ENCODE measurements around the gene HES4. TPM values are rescaled to one million over a fixed set of nuclear protein-coding genes. Genes with fewer than 3 reads are reported as not detected.
"Not testable (repeated sequence)": the region's sequence is repeated elsewhere in the genome, so short reads cannot be mapped to it uniquely, and the experiment has no call there.

HES4 gene
- total RNA-seq, 2 experiments from 2014 or later: 0.45 to 0.50 TPM

DNA sequence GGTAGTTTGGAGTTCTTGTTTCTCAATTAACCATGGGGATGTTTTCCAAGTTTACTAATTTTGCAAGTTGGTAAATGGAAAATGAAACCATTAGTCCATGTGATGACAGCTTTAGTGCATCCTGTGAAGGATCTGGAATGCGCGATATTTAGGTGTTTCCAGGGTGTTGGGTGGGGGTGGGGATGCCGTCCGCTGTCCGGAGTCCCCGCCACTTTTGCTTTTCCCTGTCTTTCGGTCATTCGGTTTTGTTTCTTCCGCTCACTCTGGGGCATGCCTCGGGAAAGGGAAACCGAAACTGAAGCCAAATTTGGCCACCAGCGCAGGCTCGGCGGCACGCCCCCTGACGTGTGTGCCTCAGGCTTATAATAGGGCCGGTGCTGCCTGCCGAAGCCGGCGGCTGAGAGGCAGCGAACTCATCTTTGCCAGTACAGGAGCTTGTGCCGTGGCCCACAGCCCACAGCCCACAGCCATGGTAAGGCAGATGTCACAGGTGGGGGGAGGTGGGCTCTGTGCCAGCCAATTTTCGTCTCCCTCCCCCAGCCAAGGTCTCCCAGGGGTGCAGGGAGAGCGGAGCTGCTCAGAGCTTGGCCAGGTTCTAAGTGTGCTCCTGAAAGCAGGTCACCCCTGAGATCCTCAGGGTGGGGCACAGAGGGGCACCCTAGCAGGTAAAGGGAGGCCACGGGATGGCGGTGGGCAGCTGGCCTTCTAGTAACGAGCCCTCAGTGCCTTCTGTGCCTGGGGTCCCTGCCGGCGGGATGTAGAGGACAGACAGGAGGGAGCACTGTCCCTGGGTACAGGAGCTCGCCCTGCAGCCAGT is 13.4 kb upstream of the HES4 start, which contains the start of gene ISG15:
TSS of gene ISG15 (plus strand) at position 393 of the 817 bp plus-strand sequence. CDS start at position 470, 77 bp downstream.
- Mint-ChIP-seq H3K9me3 (ENCODE audit: insufficient read depth) (peaks cover 4% of the 10 kb centered on the region), H3K4me1 (ENCODE audit: low read depth) (peaks cover 49% of the 10 kb centered on the region), H3K27ac (peak within 1 kb of the TSS; percentile 99), H3K36me3 (ENCODE audit: low read depth) (peaks cover 45% of the 10 kb centered on the region), H3K27me3 (ENCODE audit: low read depth) (peaks cover 4% of the 10 kb centered on the region), H3K4me3 (peak within 1 kb of the TSS; percentile 97)
- ChIA-PET CTCF (interaction anchor here (0.8 to 4.5 kb wide), 12 partner anchors 11 to 492 kb away, joined by 3 to 31 read pairs (median 4); partner anchors contain the start of gene HES4), POLR2A (interaction anchor here (0.5 to 3.1 kb wide), 11 partner anchors 10 to 362 kb away, joined by 3 to 29 read pairs (median 3); partner anchors contain the start of gene AURKAIP1)
- DNase-seq (peak; percentile 95), ATAC-seq (peak; percentile 90)

DNA sequence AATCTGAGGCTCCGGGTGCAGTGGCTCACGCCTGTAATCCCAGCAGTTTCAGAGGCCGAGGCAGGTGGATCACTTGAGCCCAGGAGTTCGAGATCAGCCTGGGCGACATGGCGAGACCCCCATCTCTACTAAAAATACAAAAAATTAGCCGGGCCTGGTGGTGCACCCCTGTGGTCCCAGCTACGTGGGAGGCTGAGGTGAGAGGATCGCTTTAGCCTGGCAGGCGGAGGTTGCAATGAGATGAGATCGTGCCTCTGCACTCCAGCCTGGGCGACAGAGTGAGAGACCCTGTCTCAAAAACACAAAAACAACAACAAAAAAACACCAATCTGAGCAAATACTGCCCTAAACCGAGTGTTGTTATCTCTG is 12.8 kb upstream of the HES4 start:
- H3K4me3 Mint-ChIP-seq: peak overlapping the region; percentile 97
- not testable (repeated sequence) for DNase-seq; H3K27me3 Mint-ChIP-seq (ENCODE audit: low read depth); H3K9me3 Mint-ChIP-seq (ENCODE audit: insufficient read depth)
- peak overlapping the region; percentile 99 for H3K27ac Mint-ChIP-seq
- peaks cover 45% of the 10 kb centered on the region for H3K36me3 Mint-ChIP-seq (ENCODE audit: low read depth)
- CTCF ChIA-PET: interaction anchor here (0.8 to 4.5 kb wide), 7 partner anchors 10 to 359 kb away, joined by 3 to 31 read pairs (median 8); no protein-coding TSS in a partner anchor
- ATAC-seq: peak; percentile 6
- H3K4me1 Mint-ChIP-seq (ENCODE audit: low read depth): peaks cover 45% of the 10 kb centered on the region
- POLR2A ChIA-PET: interaction anchor here (0.5 to 3.1 kb wide), 6 partner anchors 10 to 218 kb away, joined by 3 to 29 read pairs (median 3); no protein-coding TSS in a partner anchor

DNA sequence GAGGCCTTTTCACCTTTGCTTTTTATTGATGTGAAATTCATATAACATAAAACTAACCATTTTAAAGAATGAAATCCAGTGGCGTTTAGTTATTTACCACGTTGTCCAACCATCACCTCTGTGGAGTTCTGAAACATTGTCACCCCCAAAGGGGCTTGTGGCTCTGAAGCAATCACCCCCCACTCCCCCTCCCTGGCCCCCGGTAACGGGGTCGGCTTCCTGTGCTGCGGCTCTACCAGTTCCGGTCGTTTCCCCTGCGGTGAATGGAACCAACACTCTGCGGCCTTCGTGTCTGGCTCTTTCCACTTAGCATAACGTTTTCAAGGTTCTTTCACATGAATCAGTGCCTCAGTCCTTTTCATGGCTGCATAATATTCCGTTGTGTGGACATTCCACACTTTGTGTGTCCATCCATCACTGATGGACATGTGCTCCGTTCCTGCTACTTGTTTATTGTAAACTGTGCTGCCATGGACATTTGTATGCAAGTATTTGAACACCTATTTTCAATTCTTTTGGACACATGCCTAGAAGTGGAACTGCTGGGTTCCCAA is 11.6 kb upstream of the HES4 start:
- H3K4me1 Mint-ChIP-seq (ENCODE audit: low read depth): peaks cover 38% of the 10 kb centered on the region
- no peak overlapping the region for H3K4me3 Mint-ChIP-seq
- POLR2A ChIA-PET: no interaction called here

DNA sequence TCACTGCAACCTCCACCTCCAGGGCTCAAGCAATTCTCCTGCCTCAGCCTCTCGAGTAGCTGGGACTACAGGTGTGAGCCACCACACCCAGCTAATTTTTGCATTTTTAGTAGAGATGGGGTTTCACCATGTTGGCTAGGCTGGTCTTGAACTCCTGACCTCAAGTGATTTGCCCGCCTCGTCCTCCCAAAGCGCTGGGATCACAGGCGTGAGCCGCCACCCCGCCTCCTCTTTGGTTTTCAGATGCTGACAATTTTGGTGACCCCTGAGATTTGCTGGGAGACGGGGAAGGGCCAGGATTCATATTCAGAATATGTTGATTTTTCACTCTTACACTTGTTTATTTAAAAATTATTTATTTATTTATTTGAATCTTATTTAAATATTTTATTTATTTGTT is 10.2 kb upstream of the HES4 start:
- H3K4me3 Mint-ChIP-seq: not testable (repeated sequence)

More for the DNA sequence above, 11.6 kb upstream of the HES4 start:
- ATAC-seq (no peak), DNase-seq (no peak)
- Mint-ChIP-seq H3K9me3 (ENCODE audit: insufficient read depth) (no peaks in the 10 kb centered on the region), H3K27me3 (ENCODE audit: low read depth) (peaks cover 7% of the 10 kb centered on the region), H3K27ac (peak overlapping the region; percentile 57), H3K36me3 (ENCODE audit: low read depth) (peaks cover 35% of the 10 kb centered on the region)
- CTCF ChIA-PET: interaction anchor here (4.5 kb wide), 1 partner anchor 9 kb away, joined by 31 read pairs; no protein-coding TSS in a partner anchor

DNA sequence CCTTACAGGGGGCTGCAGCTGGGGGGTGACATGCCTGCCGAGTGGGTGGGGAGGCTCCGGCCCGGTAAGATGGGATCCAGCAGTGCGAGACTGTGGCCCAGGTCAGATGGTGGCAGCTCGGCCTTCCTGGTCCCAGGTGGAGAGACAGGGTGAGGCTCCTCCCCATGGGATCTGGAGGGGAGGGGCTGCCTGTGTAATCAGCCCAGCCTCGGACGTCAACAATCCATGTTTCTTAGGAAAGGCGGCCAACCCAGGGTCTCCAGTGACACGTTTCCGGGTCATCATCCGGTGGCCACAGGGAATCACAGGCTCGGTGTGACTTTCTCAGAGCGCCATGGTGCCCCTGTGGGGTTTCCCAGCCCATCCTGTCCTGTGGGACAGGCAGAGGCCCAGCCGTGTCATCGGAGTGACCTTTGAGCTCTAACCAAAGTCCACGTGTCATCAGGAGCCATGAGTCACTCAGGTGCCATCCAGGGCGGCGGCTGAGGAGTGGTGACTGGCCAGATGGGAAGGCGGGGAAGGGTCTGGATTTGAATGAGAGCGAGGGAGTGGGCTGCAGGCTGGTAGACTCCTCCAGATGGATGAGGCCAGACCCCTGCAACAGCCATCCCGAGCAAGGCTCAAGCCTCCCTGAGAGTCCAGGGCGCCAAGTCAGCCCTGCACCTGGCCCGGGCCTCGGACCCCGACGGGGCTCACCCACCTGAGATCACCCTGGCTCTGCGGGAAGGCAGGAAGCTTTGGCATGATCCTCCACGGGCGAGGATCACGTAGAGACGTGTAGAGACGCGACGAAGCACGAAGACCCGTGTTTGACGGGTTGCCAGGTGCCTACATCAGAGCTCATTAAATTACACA is 6.6 kb upstream of the HES4 start:
- ATAC-seq (no peak), DNase-seq (no peak)
- Mint-ChIP-seq H3K4me1 (ENCODE audit: low read depth) (peaks cover 29% of the 10 kb centered on the region), H3K36me3 (ENCODE audit: low read depth) (peaks cover under 1% of the 10 kb centered on the region), H3K4me3 (no peak overlapping the region), H3K27me3 (ENCODE audit: low read depth) (peaks cover 20% of the 10 kb centered on the region), H3K27ac (no peak overlapping the region), H3K9me3 (ENCODE audit: insufficient read depth) (no peaks in the 10 kb centered on the region)
- CTCF ChIA-PET: no interaction called here
- POLR2A ChIA-PET: interaction anchor here (1.1 kb wide), 1 partner anchor 13 kb away, joined by 4 read pairs; no protein-coding TSS in a partner anchor

More for the DNA sequence above, 10.2 kb upstream of the HES4 start:
- Mint-ChIP-seq H3K4me1 (ENCODE audit: low read depth) (peaks cover 40% of the 10 kb centered on the region), H3K36me3 (ENCODE audit: low read depth) (peaks cover 26% of the 10 kb centered on the region)
- DNase-seq; H3K27ac Mint-ChIP-seq; POLR2A ChIA-PET; ATAC-seq; H3K27me3 Mint-ChIP-seq (ENCODE audit: low read depth); H3K9me3 Mint-ChIP-seq (ENCODE audit: insufficient read depth): not testable (repeated sequence)
- CTCF ChIA-PET: interaction anchor here (0.7 to 1.6 kb wide), 3 partner anchors 8 to 112 kb away, joined by 3 to 4 read pairs (median 4); no protein-coding TSS in a partner anchor

DNA sequence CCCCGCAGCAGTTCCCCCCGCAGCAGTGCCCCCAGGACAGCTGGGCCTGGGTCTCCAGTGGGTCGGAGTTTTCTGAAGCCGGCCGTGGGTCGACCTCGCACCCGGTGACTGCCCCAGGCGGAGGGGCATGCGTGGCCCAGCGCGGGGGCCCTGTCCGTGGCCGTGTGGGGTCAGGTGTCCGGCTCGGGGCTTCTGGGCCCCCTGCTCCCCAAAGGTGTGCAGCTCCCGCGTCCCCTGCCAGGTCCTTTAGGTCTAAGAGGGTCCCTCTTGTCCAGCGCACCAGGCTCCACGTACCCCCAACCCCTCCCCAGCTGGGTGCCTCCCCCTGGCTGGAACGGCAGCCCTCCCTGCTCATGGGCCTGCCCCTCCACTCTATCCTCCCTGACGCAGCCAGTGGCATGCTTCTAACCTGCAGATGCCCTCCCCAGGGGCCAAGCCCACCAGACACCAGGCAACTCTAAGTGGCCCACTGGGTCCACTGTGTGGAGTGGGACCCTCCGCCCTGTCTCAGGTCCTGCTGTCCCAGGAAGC is 5.9 kb upstream of the HES4 start:
- Mint-ChIP-seq H3K27me3 (ENCODE audit: low read depth) (peaks cover 24% of the 10 kb centered on the region), H3K27ac (no peak overlapping the region), H3K36me3 (ENCODE audit: low read depth) (no peaks in the 10 kb centered on the region), H3K4me1 (ENCODE audit: low read depth) (peaks cover 25% of the 10 kb centered on the region), H3K9me3 (ENCODE audit: insufficient read depth) (no peaks in the 10 kb centered on the region), H3K4me3 (no peak overlapping the region)
- DNase-seq (no peak), ATAC-seq (no peak)
- ChIA-PET CTCF (interaction anchor here (1.2 kb wide), 1 partner anchor 58 kb away, joined by 3 read pairs; no protein-coding TSS in a partner anchor), POLR2A (no interaction called here)

DNA sequence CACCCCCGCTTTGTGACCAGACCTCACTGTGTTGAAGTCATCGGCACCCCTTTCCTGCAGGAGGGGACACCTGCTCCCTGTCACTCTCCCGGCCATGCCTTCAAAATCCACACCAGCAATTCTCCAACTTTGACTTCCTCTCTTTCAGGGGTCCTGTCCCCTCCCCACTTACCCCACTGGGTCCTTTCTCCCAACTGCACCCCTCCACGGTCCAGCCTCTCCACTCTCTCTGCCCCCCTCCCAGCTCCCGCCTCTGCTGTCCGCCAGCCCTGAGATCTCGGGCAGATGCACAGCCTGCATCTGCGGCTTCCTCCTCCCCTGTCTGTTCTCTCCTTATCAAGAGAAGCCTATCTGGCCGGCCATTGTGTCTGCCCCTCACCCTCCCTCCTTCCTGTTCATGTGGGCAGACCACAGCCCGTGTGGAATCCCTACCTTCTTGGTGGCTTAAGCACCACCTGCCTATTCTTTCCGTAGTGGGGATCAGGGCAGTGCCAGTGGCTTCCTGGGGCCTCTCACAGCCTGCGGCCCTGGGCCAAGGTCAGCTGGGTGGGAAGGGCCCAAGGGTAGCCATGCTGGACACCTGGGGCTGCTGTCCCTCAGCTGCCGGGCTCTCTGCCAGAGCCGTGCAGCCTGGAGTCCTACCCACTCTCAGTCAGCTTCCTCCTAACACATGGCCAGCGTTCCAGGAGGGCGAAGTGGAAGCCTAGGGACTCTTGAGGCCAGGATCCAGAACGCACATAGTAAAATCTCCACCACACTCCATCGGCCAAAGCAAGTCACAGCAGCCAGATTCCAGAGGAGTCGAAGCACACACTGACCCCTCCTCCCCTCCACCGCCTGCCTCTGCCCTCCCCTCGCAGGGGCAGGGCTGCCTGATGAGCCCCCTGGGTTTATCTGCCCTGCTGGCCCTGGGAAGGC is 5.1 kb upstream of the HES4 start:
- Mint-ChIP-seq H3K36me3 (ENCODE audit: low read depth) (no peaks in the 10 kb centered on the region), H3K27ac (peak overlapping the region; percentile 53), H3K4me3 (peak overlapping the region; percentile 63), H3K27me3 (ENCODE audit: low read depth) (peaks cover 28% of the 10 kb centered on the region), H3K9me3 (ENCODE audit: insufficient read depth) (no peaks in the 10 kb centered on the region), H3K4me1 (ENCODE audit: low read depth) (peaks cover 29% of the 10 kb centered on the region)
- peak; percentile 29 for ATAC-seq
- peak; percentile 69 for DNase-seq
- CTCF ChIA-PET: interaction anchor here (1.2 to 1.4 kb wide), 2 partner anchors 22 to 59 kb away, joined by 3 to 4 read pairs; no protein-coding TSS in a partner anchor
- POLR2A ChIA-PET: interaction anchor here (1.1 to 4.7 kb wide), 3 partner anchors 9 to 59 kb away, joined by 4 to 29 read pairs (median 4); partner anchors contain the start of gene ISG15

DNA sequence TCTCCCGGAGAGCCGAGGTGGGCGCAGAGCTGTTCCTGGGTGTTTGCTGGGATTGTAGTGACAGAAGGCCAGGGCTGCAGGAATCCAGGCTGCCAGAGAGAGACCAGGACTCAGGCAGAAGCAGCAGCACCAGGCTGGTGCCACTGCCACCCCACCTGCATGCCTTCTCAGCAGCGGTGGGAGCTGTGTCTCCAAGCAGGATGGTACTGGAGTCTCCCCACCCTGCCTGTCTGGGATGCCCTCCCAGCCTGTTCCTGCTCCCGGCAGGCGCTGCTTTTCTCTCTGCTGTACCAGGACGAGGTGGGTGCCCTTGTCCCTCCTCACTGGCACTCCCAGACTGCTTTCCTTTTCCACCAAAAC is 4.5 kb upstream of the HES4 start:
- ATAC-seq (no peak), DNase-seq (no peak)
- H3K9me3 Mint-ChIP-seq (ENCODE audit: insufficient read depth): no peaks in the 10 kb centered on the region
- no peaks in the 10 kb centered on the region for H3K36me3 Mint-ChIP-seq (ENCODE audit: low read depth)
- peak overlapping the region; percentile 63 for H3K4me3 Mint-ChIP-seq
- H3K27ac Mint-ChIP-seq: peak overlapping the region; percentile 53
- CTCF ChIA-PET: interaction anchor here (1.4 to 3.6 kb wide), 2 partner anchors 9 to 21 kb away, joined by 4 to 31 read pairs; partner anchors contain the start of gene ISG15
- POLR2A ChIA-PET: interaction anchor here (1.1 to 4.7 kb wide), 3 partner anchors 10 to 60 kb away, joined by 4 to 29 read pairs (median 4); partner anchors contain the start of gene ISG15
- H3K27me3 Mint-ChIP-seq (ENCODE audit: low read depth): peaks cover 28% of the 10 kb centered on the region
- H3K4me1 Mint-ChIP-seq (ENCODE audit: low read depth): peaks cover 31% of the 10 kb centered on the region

DNA sequence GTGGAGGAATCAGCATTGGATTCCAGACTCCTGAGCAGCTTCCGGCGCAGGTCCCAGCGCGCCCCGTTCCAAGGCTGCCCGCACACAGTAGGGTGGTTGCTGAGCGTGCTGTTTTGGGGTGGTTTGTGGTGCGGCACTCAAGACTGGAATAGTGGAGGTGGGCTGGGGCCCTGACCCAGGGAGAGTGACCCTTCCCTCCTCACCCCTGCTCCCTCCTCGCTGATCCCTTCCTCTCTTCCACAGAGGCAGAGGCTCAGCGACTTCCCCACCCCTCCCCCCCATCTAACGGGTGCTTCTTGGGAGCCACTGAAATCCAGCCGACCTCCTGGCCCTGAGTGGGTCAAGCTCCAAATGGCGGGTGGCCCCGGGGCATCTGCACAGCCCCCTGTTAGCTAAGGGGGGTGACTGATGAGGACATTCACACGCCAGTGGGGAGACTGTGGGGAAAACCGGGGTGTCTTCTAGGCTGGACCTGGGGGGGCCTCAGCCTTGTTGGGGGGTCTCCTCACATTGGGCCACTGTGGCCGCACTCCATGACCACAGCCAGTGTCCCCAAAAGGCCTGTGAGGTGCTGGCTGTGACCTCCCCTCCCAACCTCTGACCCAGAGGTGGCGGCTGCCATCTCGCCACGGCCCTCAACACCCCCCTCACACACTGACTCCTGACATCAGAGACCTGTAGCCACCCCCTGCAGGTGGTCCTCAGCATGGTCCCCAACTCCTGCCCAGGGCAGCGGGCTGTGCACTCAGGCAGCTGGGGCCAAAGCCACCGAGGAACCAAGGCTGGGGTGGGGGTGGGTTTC is 3.9 kb upstream of the HES4 start:
- ATAC-seq: no peak
- Mint-ChIP-seq H3K4me3 (no peak overlapping the region), H3K4me1 (ENCODE audit: low read depth) (peaks cover 29% of the 10 kb centered on the region), H3K9me3 (ENCODE audit: insufficient read depth) (no peaks in the 10 kb centered on the region), H3K27ac (no peak overlapping the region), H3K36me3 (ENCODE audit: low read depth) (no peaks in the 10 kb centered on the region), H3K27me3 (ENCODE audit: low read depth) (peaks cover 26% of the 10 kb centered on the region)
- CTCF ChIA-PET: interaction anchor here (1.4 to 3.6 kb wide), 3 partner anchors 10 to 36 kb away, joined by 4 to 31 read pairs (median 10); partner anchors contain the start of gene ISG15
- DNase-seq: no peak
- POLR2A ChIA-PET: interaction anchor here (1.1 to 4.7 kb wide), 2 partner anchors 10 to 15 kb away, joined by 4 to 29 read pairs; partner anchors contain the start of gene ISG15

Measured in activated CD8-positive, alpha-beta T cell treated with anti-CD3 and anti-CD28 coated beads, Interleukin-2, amount 10 ng/mL, durations not matched to agents 7 days and 5 days (primary cell).